ENCODE measurements around the gene SYNGR2. TPM values are rescaled to one million over a fixed set of nuclear protein-coding genes. Genes with fewer than 3 reads are reported as not detected.

The SYNGR2 gene
- total RNA-seq, 6 donors from 2014 or later = 110 to 265 (median 179) TPM

DNA sequence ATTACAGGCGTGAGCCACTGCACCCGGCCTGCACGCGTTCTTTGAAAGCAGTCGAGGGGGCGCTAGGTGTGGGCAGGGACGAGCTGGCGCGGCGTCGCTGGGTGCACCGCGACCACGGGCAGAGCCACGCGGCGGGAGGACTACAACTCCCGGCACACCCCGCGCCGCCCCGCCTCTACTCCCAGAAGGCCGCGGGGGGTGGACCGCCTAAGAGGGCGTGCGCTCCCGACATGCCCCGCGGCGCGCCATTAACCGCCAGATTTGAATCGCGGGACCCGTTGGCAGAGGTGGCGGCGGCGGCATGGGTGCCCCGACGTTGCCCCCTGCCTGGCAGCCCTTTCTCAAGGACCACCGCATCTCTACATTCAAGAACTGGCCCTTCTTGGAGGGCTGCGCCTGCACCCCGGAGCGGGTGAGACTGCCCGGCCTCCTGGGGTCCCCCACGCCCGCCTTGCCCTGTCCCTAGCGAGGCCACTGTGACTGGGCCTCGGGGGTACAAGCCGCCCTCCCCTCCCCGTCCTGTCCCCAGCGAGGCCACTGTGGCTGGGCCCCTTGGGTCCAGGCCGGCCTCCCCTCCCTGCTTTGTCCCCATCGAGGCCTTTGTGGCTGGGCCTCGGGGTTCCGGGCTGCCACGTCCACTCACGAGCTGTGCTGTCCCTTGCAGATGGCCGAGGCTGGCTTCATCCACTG is 45.8 kb downstream of the SYNGR2 start, which contains the start of gene BIRC5:
BIRC5 (plus strand) TSS at position 238 of the 690 bp plus-strand sequence; CDS start at position 302, 64 bp downstream.
- no peaks in the 10 kb centered on the region for H3K9me3 ChIP-seq
- H3K27me3 ChIP-seq = no peaks in the 10 kb centered on the region
- H3K27ac ChIP-seq = peak within 1 kb of the TSS in 1 of 4 donors; percentile 69
- H3K36me3 ChIP-seq = no peaks in the 10 kb centered on the region
- H3K4me1 ChIP-seq = peaks cover 6 to 13% (median 10%) of the 10 kb centered on the region in 4 donors
- 0 to 2% methylated on average over 9 to 58 of the region's 60 CpGs for WGBS, 2 donors
- peak; percentile 91 to 98 for DNase-seq
- H3K4me3 ChIP-seq = peak within 1 kb of the TSS; percentile 37 to 58 (median 49)
- TF ChIP-seq CTCF (IDR thresholded peaks at IDR 0.05) (no peak), POLR2AphosphoS5 (IDR thresholded peaks at IDR 0.05) (peak; percentile 29 to 77)
- peak; percentile 96 to 100 for ATAC-seq (ENCODE audit: low FRiP score in 2 of 2)

DNA sequence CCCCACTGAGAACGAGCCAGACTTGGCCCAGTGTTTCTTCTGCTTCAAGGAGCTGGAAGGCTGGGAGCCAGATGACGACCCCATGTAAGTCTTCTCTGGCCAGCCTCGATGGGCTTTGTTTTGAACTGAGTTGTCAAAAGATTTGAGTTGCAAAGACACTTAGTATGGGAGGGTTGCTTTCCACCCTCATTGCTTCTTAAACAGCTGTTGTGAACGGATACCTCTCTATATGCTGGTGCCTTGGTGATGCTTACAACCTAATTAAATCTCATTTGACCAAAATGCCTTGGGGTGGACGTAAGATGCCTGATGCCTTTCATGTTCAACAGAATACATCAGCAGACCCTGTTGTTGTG is 46.3 kb downstream of the SYNGR2 start:
- ATAC-seq (ENCODE audit: low FRiP score in 2 of 2) (no peak), DNase-seq (no peak)
- no peak for TF ChIP-seq POLR2A (IDR thresholded peaks at IDR 0.05)
- no peak for TF ChIP-seq POLR2AphosphoS5 (IDR thresholded peaks at IDR 0.05)
- no peak for TF ChIP-seq EP300 (IDR thresholded peaks at IDR 0.05)
- no peak for TF ChIP-seq CTCF (IDR thresholded peaks at IDR 0.05)
- Histone ChIP-seq H3K27ac (no peak overlapping the region), H3K27me3 (no peaks in the 10 kb centered on the region), H3K36me3 (no peaks in the 10 kb centered on the region), H3K4me3 (peak overlapping the region in 3 of 4 donors; percentile 48 to 58 (median 50)), H3K9me3 (no peaks in the 10 kb centered on the region), H3K4me1 (peaks cover 6 to 13% (median 10%) of the 10 kb centered on the region in 4 donors)
- 14 to 21% methylated on average over 3 to 5 of the region's 5 CpGs for WGBS, 2 donors

GRCh38 chr17:78219396-78220150 is 51.2 kb downstream of the SYNGR2 start:
- Histone ChIP-seq H3K27ac (no peak overlapping the region), H3K27me3 (no peaks in the 10 kb centered on the region), H3K4me3 (no peak overlapping the region), H3K36me3 (no peaks in the 10 kb centered on the region), H3K9me3 (no peaks in the 10 kb centered on the region), H3K4me1 (peaks cover 2 to 8% (median 4%) of the 10 kb centered on the region in 4 donors)
- TF ChIP-seq CTCF (IDR thresholded peaks at IDR 0.05) = no peak
- no peak for TF ChIP-seq POLR2A (IDR thresholded peaks at IDR 0.05)
- TF ChIP-seq POLR2AphosphoS5 (IDR thresholded peaks at IDR 0.05) = no peak
- TF ChIP-seq EP300 (IDR thresholded peaks at IDR 0.05) = no peak
- no peak for DNase-seq
- ATAC-seq (ENCODE audit: low FRiP score in 2 of 2) = no peak
- 84 to 95% methylated on average over 11 of the region's 11 CpGs for WGBS, 2 donors

Small RNA genes within 50 kb of the gene (small RNA-seq; reads per million reads assigned to genes)
- 0 reads per million in 4 donors for gene AC087645.1

Other genes starting within 250 kb of the SYNGR2 start
- gene TNRC6C, start 209.9 kb upstream of the SYNGR2 start, total RNA-seq = 10 to 100 TPM in 4 of 6 donors, 1 to 10 TPM in 2; 8.7 to 38.8 (median 14.7) TPM
- 100 to 1,000 TPM in 5 of 6 donors, 10 to 100 TPM in 1; 51.4 to 216 (median 195) TPM for gene TMC6, start 39.8 kb upstream of the SYNGR2 start, total RNA-seq
- gene TMC8, start 37.8 kb upstream of the SYNGR2 start, total RNA-seq = 10 to 100 TPM; 10.8 to 65.0 (median 33.8) TPM
- 1 to 10 TPM in 1 of 6 donors, under 1 TPM in 2, not detected in 3; 0.46 to 1.1 (median 0.54) TPM for gene C17orf99, start 22.2 kb upstream of the SYNGR2 start, total RNA-seq
- 10 to 100 TPM in 3 of 6 donors, 1 to 10 TPM in 3; 2.8 to 16.0 (median 9.0) TPM for gene TK1, start 18.5 kb downstream of the SYNGR2 start, total RNA-seq
- gene AFMID, start 18.8 kb downstream of the SYNGR2 start, total RNA-seq = 100 to 1,000 TPM in 1 of 6 donors, 10 to 100 TPM in 5; 30.5 to 265 (median 44.2) TPM
- gene BIRC5, start 45.7 kb downstream of the SYNGR2 start, total RNA-seq = 1 to 10 TPM in 5 of 6 donors, not detected in 1; 1.4 to 6.4 (median 3.5) TPM
- not detected for gene TMEM235, start 63.0 kb downstream of the SYNGR2 start, total RNA-seq
- gene SOCS3, start 191.5 kb downstream of the SYNGR2 start, total RNA-seq = 100 to 1,000 TPM in 3 of 6 donors, 10 to 100 TPM in 3; 67.1 to 173 (median 114) TPM
- gene PGS1, start 210.1 kb downstream of the SYNGR2 start, total RNA-seq = 100 to 1,000 TPM in 2 of 6 donors, 10 to 100 TPM in 4; 79.2 to 348 (median 92.3) TPM

Measured in upper lobe of left lung (tissue), 6 donors.